GM12878 (cell line): ENCODE results near the gene SNAPC4. TPM values are rescaled to one million over a fixed set of nuclear protein-coding genes. Genes with fewer than 3 reads are reported as not detected.

Experiments used
- ATAC-seq: fragments of 200-7000 bp; cut with Tn5 transposase; 3 replicates; pipeline ENCODE4 v1.9.1; 2020; ENCODE audit warnings: mild to moderate bottlenecking, moderate library complexity
- BruUV-seq: library from RNA; stranded (reverse); fragments of 400-500 nt; replicated peaks from 2 replicates; lab custom pipeline; 2021; lab: Mats Ljungman, UMichigan
- CTCF ChIA-PET: fragments of 300-600 bp; sonication (Branson Sonifier 250); formaldehyde crosslinking; extraction: SDS; loops from one replicate; lab custom pipeline; 2021; ENCODE audit warnings: inconsistent platforms; lab: Yijun Ruan, JAX
- POLR2A ChIA-PET: fragments of 350-600 bp; formaldehyde crosslinking; extraction: SDS; loops from one replicate; lab custom pipeline; 2021; ENCODE audit warnings: inconsistent platforms; lab: Charles Lee
- RAD21 ChIA-PET: fragments of 300-600 bp; sonication (Branson Sonifier 250); formaldehyde crosslinking; loops from one replicate; lab custom pipeline; 2023; ENCODE audit warnings: antibody characterized with exemption; ENCODE audit not compliant: unreplicated experiment; lab: Charles Lee
- SMC1A ChIA-PET: fragments of 300-600 bp; sonication (Branson Sonifier 250); formaldehyde crosslinking; loops from one replicate; lab custom pipeline; 2023; ENCODE audit not compliant: unreplicated experiment, uncharacterized antibody; lab: Charles Lee
- DNase-seq: peaks from one replicate; pipeline ENCODE4 v3.0.0-alpha.2; 2011; ENCODE audit warnings: low read depth, low spot score
- FAIRE-seq: peaks from 3 replicates; lab custom pipeline; 2011; peaks lifted over from hg19 to GRCh38; lab: Jason Lieb, UNC
- H2AFZ ChIP-seq: 2 replicates; pipeline ENCODE4 v1.6.0; 2011; ENCODE audit warnings: low read depth, low read length, control low read depth; ENCODE audit not compliant: control insufficient read depth
- H3K27ac ChIP-seq: 2 replicates; pipeline ENCODE4 v1.5.1; 2011; ENCODE audit warnings: control low read depth; ENCODE audit not compliant: control insufficient read depth, insufficient read depth
- H3K27me3 ChIP-seq, 2 experiments: replicated peaks in 1 of 2; 2 replicates each; pipeline versions ENCODE4 v1.6.0 to v1.6.1; 2011; ENCODE audit warnings: low read length in 1 of 2; ENCODE audit not compliant: control insufficient read depth in 2 of 2, insufficient read depth in 2 of 2
- H3K36me3 ChIP-seq, 2 experiments: 2 replicates each; pipeline ENCODE4 v1.5.1; 2011; ENCODE audit warnings: low read length in 1 of 2; ENCODE audit not compliant: control insufficient read depth in 2 of 2, insufficient read depth in 2 of 2
- H3K4me1 ChIP-seq: 2 replicates; pipeline ENCODE4 v1.6.1; 2011; ENCODE audit warnings: mild to moderate bottlenecking, low read length, moderate library complexity, mixed read lengths; ENCODE audit not compliant: control insufficient read depth, insufficient read depth
- H3K4me2 ChIP-seq: 2 replicates; pipeline ENCODE4 v1.6.0; 2011; ENCODE audit warnings: control low read depth; ENCODE audit not compliant: control insufficient read depth, insufficient read depth
- H3K4me3 ChIP-seq: fragments of 200-600 bp; sonication (generic); 2 replicates; pipeline ENCODE4 v1.5.1; 2016
- H3K79me2 ChIP-seq: 2 replicates; pipeline ENCODE4 v1.6.0; 2011; ENCODE audit warnings: low read length; ENCODE audit not compliant: control insufficient read depth, insufficient read depth
- H3K9ac ChIP-seq: 2 replicates; pipeline ENCODE4 v1.8.0; 2011; ENCODE audit warnings: low read length, control low read depth, mixed read lengths; ENCODE audit not compliant: control insufficient read depth, insufficient read depth
- H3K9me3 ChIP-seq: replicated peaks from 3 replicates; pipeline ENCODE4 v1.5.1; 2011; ENCODE audit warnings: mild to moderate bottlenecking, low read length; ENCODE audit not compliant: control insufficient read depth, insufficient read depth
- H4K20me1 ChIP-seq: 2 replicates; pipeline ENCODE4 v1.6.0; 2011; ENCODE audit not compliant: control insufficient read depth, insufficient read depth
- ATF7 ChIP-seq: fragments of 450-650 bp; IDR thresholded peaks from 2 replicates; pipeline ENCODE4 v1.6.1; 2016; ENCODE audit warnings: low read depth, mild to moderate bottlenecking
- CEBPB ChIP-seq, 2 experiments: fragments of 150-350 bp in 1 of 2; IDR thresholded peaks; 2 replicates each; pipeline ENCODE4 v1.6.1; 2012 to 2014; ENCODE audit warnings: low read depth in 2 of 2, low read length in 2 of 2, borderline replicate concordance in 1 of 2, inconsistent platforms in 1 of 2
- CHD1 ChIP-seq: IDR thresholded peaks from 2 replicates; pipeline ENCODE4 v1.6.1; 2012; ENCODE audit warnings: low read depth, low read length, improper control_type of control experiment
- EGR1 ChIP-seq, 2 experiments: IDR thresholded peaks; 1 replicate in 1 of 2; 2 replicates in 1 of 2; pipeline ENCODE4 v1.6.1; 2011 to 2012; ENCODE audit warnings: low read depth in 2 of 2, low read length in 2 of 2, borderline replicate concordance in 1 of 2, mild to moderate bottlenecking in 1 of 2, moderate library complexity in 1 of 2
- IKZF1 ChIP-seq: fragments of 450-650 bp; conservative IDR thresholded peaks from 2 replicates; pipeline ENCODE4 v1.6.1; 2017; ENCODE audit warnings: antibody characterized with exemption, mild to moderate bottlenecking
- NBN ChIP-seq: fragments of 450-650 bp; IDR thresholded peaks from 2 replicates; pipeline ENCODE4 v1.6.1; 2016
- NFYA ChIP-seq: IDR thresholded peaks from 2 replicates; pipeline ENCODE4 v1.6.1; 2011; ENCODE audit warnings: low read depth, mild to moderate bottlenecking, low read length, improper control_type of control experiment, borderline replicate concordance
- NRF1 ChIP-seq: conservative IDR thresholded peaks from 2 replicates; pipeline ENCODE4 v1.6.1; 2011; ENCODE audit warnings: mild to moderate bottlenecking, low read depth, low read length, improper control_type of control experiment
- RFX5 ChIP-seq: IDR thresholded peaks from 2 replicates; pipeline ENCODE4 v1.6.1; 2011; ENCODE audit warnings: low read depth, low read length, improper control_type of control experiment
- USF2 ChIP-seq: IDR thresholded peaks from 2 replicates; pipeline ENCODE4 v1.6.1; 2011; ENCODE audit warnings: low read depth, low read length, improper control_type of control experiment, borderline replicate concordance
- ZBTB33 ChIP-seq: fragments of 450-650 bp; IDR thresholded peaks from 2 replicates; pipeline ENCODE4 v1.6.1; 2017; ENCODE audit warnings: mild to moderate bottlenecking
- WGBS: methylation state at CpG from one replicate; pipeline ENCODE4 v1.1.6; 2016; ENCODE audit warnings: low lambda C conversion rate; ENCODE audit not compliant: insufficient replicate concordance, insufficient coverage; ENCODE audit errors: missing lambda C conversion rate; 5-methylcytosine and 5-hydroxymethylcytosine counted together
- in situ Hi-C: fragments of 300-500 bp; cut with MboI; formaldehyde crosslinking; loops from 9 replicates; pipeline ENCODE4 v1.14.3; 2018; ENCODE audit warnings: mixed read lengths
- intact Hi-C: fragments of 100-400 bp; cut with micrococcal nuclease; formaldehyde crosslinking; loops from one replicate; pipeline ENCODE4 v1.14.2; 2022; ENCODE audit not compliant: unreplicated experiment
- polyA plus RNA-seq, 11 experiments: library from polyadenylated mRNA; depleted of rRNA in 4 of 11; unstranded in 6 of 11; stranded (reverse) in 5 of 11; fragments of >200 nt; fragmentation: Nextera tagmentation in 4 of 11; fragmentation: Illumina TruSeq in 1 of 11; extraction: Ambion mirVana in 4 of 11; extraction: Trizol in 1 of 11; gene quantifications; 1 replicate in 1 of 11; 2 replicates in 10 of 11; pipeline versions ENCODE4 v1.2.1 to v1.2.3, GENCODE V29; 2011 to 2016; ENCODE audit warnings: inconsistent platforms in 2 of 11, missing spikeins in 2 of 11, low read depth in 1 of 11
- total RNA-seq, 4 experiments: library from RNA; depleted of rRNA in 3 of 4; stranded (reverse); fragments of >200 nt in 3 of 4; fragmentation: Illumina TruSeq in 1 of 4; extraction: Trizol in 1 of 4; gene quantifications; 2 replicates each; pipeline versions ENCODE4 v1.2.1 to v1.2.3, GENCODE V29; 2013 to 2021

Gene SNAPC4
- total and polyA plus RNA-seq, 10 of the 15 experiments (the other 5 are each of a cell fraction or from before 2014, with no cell fraction given) = 0.42 to 19.8 (median 7.0) TPM

GRCh38 chr9:136411378-136411777 lies 11.4 kb upstream of the SNAPC4 start:
- TSS peak; percentile 83 for BruUV-seq
- no peak for ATAC-seq

More at GRCh38 chr9:136411378-136411777, 11.4 kb upstream of the SNAPC4 start:
- Histone ChIP-seq H3K9me3 (no peaks in the 10 kb centered on the region), H4K20me1 (no peaks in the 10 kb centered on the region), H3K27me3 (no peaks in the 10 kb centered on the region), H3K4me3 (peak overlapping the region; percentile 96), H2AFZ (no peak overlapping the region), H3K79me2 (peaks cover 55% of the 10 kb centered on the region), H3K36me3 (peaks cover 18 to 21% of the 10 kb centered on the region in 2 experiments; a peak in 3 of 4 replicates), H3K27ac (peak overlapping the region; percentile 92; the same call in 1 of the 2 replicates), H3K4me1 (peaks cover 16% of the 10 kb centered on the region), H3K9ac (peak overlapping the region; percentile 91), H3K4me2 (peak overlapping the region; percentile 46)
- TF ChIP-seq RFX5 (no peak), NRF1 (no peak), NBN (no peak), USF2 (no peak), ATF7 (no peak), IKZF1 (no peak), CEBPB (IDR thresholded peaks at IDR 0.05; ENCODE audit: borderline replicate concordance in 1 of 2, low read depth in 2 of 2, low read length in 2 of 2) (no peak), ZBTB33 (no peak), NFYA (no peak), CHD1 (no peak), EGR1 (IDR thresholded peaks at IDR 0.05; ENCODE audit: borderline replicate concordance in 1 of 2, low read depth in 2 of 2, low read length in 2 of 2) (no peak)
- SMC1A ChIA-PET = no interaction called here
- CTCF ChIA-PET = no interaction called here
- intact Hi-C loops = loop anchor here (2.0 kb wide), 1 partner anchor 71 kb away; the partner anchor contains the start of gene SEC16A
- FAIRE-seq = no peak
- in situ Hi-C loops = no loop called here
- RAD21 ChIA-PET = no interaction called here
- no peak for DNase-seq
- POLR2A ChIA-PET = no interaction called here
- 42% methylated on average over 4 of the region's 4 CpGs for WGBS
